Thoracic aorta (tissue), 2 donors: ENCODE data around the gene DGKK. TPM values are rescaled to one million over a fixed set of nuclear protein-coding genes. Genes with fewer than 3 reads are reported as not detected.

Experiments
- ATAC-seq: fragments of 150-250 bp; one replicate; pipeline ENCODE4 v1.8.0; 2017; ENCODE audit warnings: low read depth; ENCODE audit not compliant: insufficient number of reproducible peaks, low FRiP score
- DNase-seq: peaks from one replicate; pipeline ENCODE4 v3.0.0-alpha.2; 2020; ENCODE audit warnings: low spot score
- H3K27ac ChIP-seq, 2 donors: fragments of 200-600 bp; sonication (generic); 1 replicate in 1 of 2; 2 replicates in 1 of 2; pipeline ENCODE4 v1.5.1; 2016; ENCODE audit warnings: mild to moderate bottlenecking in 2 of 2, moderate library complexity in 2 of 2
- H3K27me3 ChIP-seq: fragments of 200-600 bp; sonication (generic); replicated peaks from 2 replicates; pipeline ENCODE4 v1.6.0; 2016; ENCODE audit warnings: mild to moderate bottlenecking; ENCODE audit not compliant: insufficient read depth
- H3K36me3 ChIP-seq: fragments of 200-600 bp; sonication (generic); one replicate; pipeline ENCODE4 v1.5.1; 2016
- H3K4me1 ChIP-seq, 2 donors: fragments of 200-600 bp; sonication (generic); 1 replicate in 1 of 2; 2 replicates in 1 of 2; pipeline versions ENCODE4 v1.5.1 to v1.6.0; 2016; ENCODE audit warnings: low read depth in 2 of 2, mild to moderate bottlenecking in 1 of 2; ENCODE audit not compliant: control insufficient read depth in 1 of 2
- H3K4me3 ChIP-seq: fragments of 200-600 bp; sonication (generic); 2 replicates; pipeline ENCODE4 v1.5.1; 2016; ENCODE audit warnings: mild to moderate bottlenecking
- H3K9me3 ChIP-seq: fragments of 200-600 bp; sonication (generic); 2 replicates; pipeline ENCODE4 v1.5.1; 2016
- total RNA-seq, 2 donors: library from RNA; depleted of rRNA; stranded (reverse); fragments of >200 nt; gene quantifications; one replicate each; pipeline versions ENCODE4 v1.1.0 to v1.2.3, GENCODE V29; 2016
- TF ChIP-seq, protein P1 (sequence below): fragments of 200-600 bp; sonication (generic); IDR thresholded peaks from one replicate; pipeline ENCODE4 v1.5.1; 2019; ENCODE audit warnings: antibody characterized with exemption

Gene DGKK, protein sequence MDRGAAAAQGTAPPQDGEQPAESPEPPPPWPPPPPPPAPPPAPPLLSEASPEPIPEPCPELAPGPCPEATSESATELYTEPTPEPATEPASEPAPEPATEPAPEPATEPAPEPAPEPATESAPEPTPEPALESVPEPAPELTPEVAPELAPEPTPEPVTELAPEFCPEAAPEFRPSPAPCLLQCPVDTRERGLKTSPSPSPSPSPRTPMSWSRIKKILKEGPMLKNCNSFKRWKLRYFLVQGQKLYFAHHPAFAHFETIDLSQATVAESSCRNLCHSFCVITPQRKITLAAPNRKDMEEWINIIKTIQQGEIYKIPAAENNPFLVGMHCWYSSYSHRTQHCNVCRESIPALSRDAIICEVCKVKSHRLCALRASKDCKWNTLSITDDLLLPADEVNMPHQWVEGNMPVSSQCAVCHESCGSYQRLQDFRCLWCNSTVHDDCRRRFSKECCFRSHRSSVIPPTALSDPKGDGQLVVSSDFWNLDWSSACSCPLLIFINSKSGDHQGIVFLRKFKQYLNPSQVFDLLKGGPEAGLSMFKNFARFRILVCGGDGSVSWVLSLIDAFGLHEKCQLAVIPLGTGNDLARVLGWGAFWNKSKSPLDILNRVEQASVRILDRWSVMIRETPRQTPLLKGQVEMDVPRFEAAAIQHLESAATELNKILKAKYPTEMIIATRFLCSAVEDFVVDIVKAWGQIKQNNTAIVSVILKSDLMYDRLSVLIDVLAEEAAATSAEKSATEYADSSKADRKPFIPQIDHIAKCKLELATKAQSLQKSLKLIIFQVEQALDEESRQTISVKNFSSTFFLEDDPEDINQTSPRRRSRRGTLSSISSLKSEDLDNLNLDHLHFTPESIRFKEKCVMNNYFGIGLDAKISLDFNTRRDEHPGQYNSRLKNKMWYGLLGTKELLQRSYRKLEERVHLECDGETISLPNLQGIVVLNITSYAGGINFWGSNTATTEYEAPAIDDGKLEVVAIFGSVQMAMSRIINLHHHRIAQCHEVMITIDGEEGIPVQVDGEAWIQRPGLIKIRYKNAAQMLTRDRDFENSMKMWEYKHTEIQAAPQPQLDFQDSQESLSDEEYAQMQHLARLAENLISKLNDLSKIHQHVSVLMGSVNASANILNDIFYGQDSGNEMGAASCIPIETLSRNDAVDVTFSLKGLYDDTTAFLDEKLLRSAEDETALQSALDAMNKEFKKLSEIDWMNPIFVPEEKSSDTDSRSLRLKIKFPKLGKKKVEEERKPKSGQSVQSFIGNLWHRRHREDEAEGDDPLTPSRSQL
- total RNA-seq: not detected

DNA sequence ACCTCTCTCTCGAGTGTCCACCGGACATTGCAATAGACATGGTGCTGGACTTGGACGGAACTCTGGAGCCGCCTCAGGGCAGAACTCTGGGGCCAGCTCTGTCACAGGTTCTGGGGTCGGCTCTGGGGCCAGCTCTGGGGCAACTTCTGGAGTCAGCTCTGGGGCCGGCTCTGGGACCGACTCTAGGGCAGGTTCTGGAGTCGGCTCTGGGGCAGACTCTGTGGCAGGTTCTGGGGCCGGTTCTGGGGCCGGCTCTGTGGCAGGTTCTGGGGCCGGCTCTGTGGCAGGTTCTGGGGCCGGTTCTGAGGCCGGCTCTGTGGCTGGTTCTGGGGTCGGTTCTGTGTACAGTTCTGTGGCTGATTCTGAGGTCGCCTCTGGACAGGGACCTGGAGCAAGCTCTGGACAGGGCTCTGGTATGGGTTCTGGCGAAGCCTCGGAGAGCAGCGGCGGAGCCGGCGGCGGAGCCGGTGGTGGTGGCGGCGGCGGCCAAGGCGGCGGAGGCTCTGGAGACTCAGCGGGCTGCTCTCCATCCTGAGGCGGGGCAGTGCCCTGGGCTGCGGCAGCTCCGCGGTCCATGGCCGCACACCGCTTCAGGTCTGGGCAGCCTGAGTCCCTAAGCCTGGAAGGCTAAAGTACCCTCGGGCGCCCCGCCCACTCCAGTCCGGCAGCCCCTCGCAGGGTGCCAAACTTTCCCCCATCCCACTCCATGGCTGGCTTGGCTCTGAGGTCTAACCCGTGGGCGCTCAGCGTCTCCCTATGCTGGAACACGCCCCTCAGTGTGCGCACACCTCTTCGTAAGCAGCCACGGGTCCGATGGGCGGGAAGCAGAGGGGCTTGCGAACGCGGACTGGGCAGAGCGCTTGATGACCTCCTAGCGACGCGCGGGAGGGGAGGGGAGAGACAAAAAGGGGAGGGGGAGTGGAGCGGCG lies at the start of gene DGKK:
DGKK (minus strand) TSS at position 723 of the 929 bp plus-strand sequence; CDS start at position 576, 147 bp downstream.
- H3K4me3 ChIP-seq: peak within 1 kb of the TSS; percentile 25
- ATAC-seq (no peak), DNase-seq (no peak)
- H3K27me3 ChIP-seq: no peaks in the 10 kb centered on the region
- no peaks in the 10 kb centered on the region for H3K4me1 ChIP-seq
- no peaks in the 10 kb centered on the region for H3K36me3 ChIP-seq
- TF ChIP-seq, protein P1, sequence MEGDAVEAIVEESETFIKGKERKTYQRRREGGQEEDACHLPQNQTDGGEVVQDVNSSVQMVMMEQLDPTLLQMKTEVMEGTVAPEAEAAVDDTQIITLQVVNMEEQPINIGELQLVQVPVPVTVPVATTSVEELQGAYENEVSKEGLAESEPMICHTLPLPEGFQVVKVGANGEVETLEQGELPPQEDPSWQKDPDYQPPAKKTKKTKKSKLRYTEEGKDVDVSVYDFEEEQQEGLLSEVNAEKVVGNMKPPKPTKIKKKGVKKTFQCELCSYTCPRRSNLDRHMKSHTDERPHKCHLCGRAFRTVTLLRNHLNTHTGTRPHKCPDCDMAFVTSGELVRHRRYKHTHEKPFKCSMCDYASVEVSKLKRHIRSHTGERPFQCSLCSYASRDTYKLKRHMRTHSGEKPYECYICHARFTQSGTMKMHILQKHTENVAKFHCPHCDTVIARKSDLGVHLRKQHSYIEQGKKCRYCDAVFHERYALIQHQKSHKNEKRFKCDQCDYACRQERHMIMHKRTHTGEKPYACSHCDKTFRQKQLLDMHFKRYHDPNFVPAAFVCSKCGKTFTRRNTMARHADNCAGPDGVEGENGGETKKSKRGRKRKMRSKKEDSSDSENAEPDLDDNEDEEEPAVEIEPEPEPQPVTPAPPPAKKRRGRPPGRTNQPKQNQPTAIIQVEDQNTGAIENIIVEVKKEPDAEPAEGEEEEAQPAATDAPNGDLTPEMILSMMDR: no peak
- H3K9me3 ChIP-seq: no peaks in the 10 kb centered on the region
- H3K27ac ChIP-seq: no peak within 1 kb of the TSS

DNA sequence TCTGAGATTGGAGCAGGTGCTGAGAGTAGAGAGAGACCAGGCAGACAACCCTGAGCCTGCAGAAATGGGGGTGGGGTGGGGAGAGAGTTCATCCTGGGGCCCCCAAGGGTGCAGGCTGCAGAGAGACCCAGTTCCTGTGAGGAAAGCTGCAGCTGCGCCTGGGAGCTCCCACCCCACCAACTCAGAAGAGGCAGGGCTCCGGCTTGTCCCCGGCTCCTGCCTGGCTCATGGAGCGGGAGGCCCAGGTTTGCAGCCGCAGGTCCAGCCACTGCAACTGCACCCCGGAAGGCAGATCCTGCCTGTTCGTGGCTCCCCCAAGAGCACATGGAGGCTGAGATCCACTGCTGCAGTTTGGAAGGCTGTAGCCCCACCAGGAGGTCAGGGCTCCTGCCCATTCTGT lies 44.2 kb upstream of the DGKK start:
- no peak for ATAC-seq

DNA sequence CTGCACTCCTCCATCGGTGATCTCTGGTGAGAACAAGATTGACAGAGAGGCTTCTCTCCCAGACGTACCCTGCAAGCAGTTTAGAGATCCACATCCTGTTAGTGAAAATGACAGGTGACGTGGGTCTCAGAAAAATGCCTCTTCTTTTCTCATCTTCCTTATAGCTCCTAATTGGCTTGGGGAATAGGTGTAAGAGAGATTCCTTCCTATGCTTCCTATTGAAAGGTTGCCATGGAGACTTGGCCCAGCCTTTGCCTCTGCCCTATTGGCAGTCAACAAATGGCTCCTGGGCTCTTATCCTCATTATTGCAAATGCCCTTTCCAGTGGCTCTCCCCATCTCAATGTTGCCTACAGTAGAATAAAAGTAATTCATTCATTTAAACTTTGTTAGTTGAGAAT lies 26.5 kb upstream of the DGKK start:
- TF ChIP-seq, protein P1: no peak
- Histone ChIP-seq H3K4me1 (no peaks in the 10 kb centered on the region), H3K27me3 (no peaks in the 10 kb centered on the region), H3K27ac (no peak overlapping the region), H3K36me3 (no peaks in the 10 kb centered on the region), H3K9me3 (no peaks in the 10 kb centered on the region), H3K4me3 (no peak overlapping the region)
- no peak for DNase-seq
- ATAC-seq: no peak

More for the DNA sequence above, 44.2 kb upstream of the DGKK start:
- no peak for DNase-seq
- H3K27me3 ChIP-seq: no peaks in the 10 kb centered on the region
- no peaks in the 10 kb centered on the region for H3K9me3 ChIP-seq
- no peaks in the 10 kb centered on the region for H3K4me1 ChIP-seq
- TF ChIP-seq, protein P1: no peak
- no peak overlapping the region for H3K27ac ChIP-seq
- no peaks in the 10 kb centered on the region for H3K36me3 ChIP-seq
- H3K4me3 ChIP-seq: no peak overlapping the region

DNA sequence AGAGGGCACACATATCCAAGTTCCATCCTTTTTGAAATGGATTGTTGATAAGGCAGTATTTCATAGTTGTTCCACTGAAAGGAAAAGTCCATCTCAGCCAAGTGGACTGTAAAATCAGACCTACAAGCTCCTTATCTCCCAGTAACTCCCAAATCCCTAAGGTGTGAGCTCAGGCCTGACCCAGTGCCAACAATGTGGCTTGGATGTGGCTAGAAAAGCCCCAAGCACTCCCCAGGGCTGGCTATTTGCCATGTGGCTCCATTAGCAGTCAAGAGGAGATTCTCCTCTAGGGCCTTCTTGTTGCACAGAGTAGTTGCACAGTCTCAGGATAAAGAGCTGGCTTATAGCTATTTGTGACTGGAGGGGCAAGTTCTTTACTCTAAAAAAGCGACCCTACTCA lies 25.0 kb upstream of the DGKK start:
- Histone ChIP-seq H3K9me3 (no peaks in the 10 kb centered on the region), H3K27ac (no peak overlapping the region), H3K27me3 (no peaks in the 10 kb centered on the region), H3K36me3 (no peaks in the 10 kb centered on the region), H3K4me3 (no peak overlapping the region), H3K4me1 (no peaks in the 10 kb centered on the region)
- TF ChIP-seq, protein P1: no peak
- no peak for ATAC-seq
- DNase-seq: no peak
